Aorta (tissue), 5 donors: Measurements from ENCODE around the gene CALY. TPM values are rescaled to one million over a fixed set of nuclear protein-coding genes. Genes with fewer than 3 reads are reported as not detected.
A peak's percentile ranks its signal among the peaks of the same experiment; 100 is the strongest.

Experiments used
- ATAC-seq: fragments of 200-7000 bp; cut with Tn5 transposase; one replicate; pipeline ENCODE4 v1.9.1; 2022; ENCODE audit warnings: moderate library complexity; ENCODE audit not compliant: low FRiP score
- DNase-seq, 2 donors: peaks; one replicate each; pipeline ENCODE4 v3.0.0-alpha.2; 2020
- H3K27ac ChIP-seq, 2 donors: one replicate each; pipeline ENCODE4 v1.5.1; 2013; ENCODE audit warnings: low read length in 2 of 2, mild to moderate bottlenecking in 2 of 2, moderate library complexity in 2 of 2, control low read depth in 1 of 2, inconsistent platforms in 1 of 2, low read depth in 1 of 2
- H3K27me3 ChIP-seq, 2 donors: one replicate each; pipeline ENCODE4 v1.6.1; 2013; ENCODE audit warnings: control low read depth in 1 of 2, low read length in 1 of 2, mild to moderate bottlenecking in 1 of 2, moderate library complexity in 1 of 2; ENCODE audit not compliant: insufficient read depth in 2 of 2, control insufficient read depth in 1 of 2
- H3K36me3 ChIP-seq, 2 donors: one replicate each; pipeline ENCODE4 v1.6.1; 2013; ENCODE audit warnings: control low read depth in 1 of 2, low read length in 1 of 2, mild to moderate bottlenecking in 1 of 2; ENCODE audit not compliant: insufficient read depth in 2 of 2, control insufficient read depth in 1 of 2
- H3K4me1 ChIP-seq, 2 donors: one replicate each; pipeline ENCODE4 v1.6.1; 2013; ENCODE audit warnings: low read length in 2 of 2, control low read depth in 1 of 2, mild to moderate bottlenecking in 1 of 2, moderate library complexity in 1 of 2; ENCODE audit not compliant: insufficient read depth in 2 of 2, control insufficient read depth in 1 of 2
- H3K4me3 ChIP-seq, 2 donors: one replicate each; pipeline ENCODE4 v1.5.1; 2013; ENCODE audit warnings: low read length in 2 of 2, control low read depth in 1 of 2, mild to moderate bottlenecking in 1 of 2
- H3K9me3 ChIP-seq: one replicate; pipeline ENCODE4 v1.6.1; 2013; ENCODE audit warnings: mild to moderate bottlenecking, low read length; ENCODE audit not compliant: control insufficient read depth
- WGBS, 2 donors: extraction: QIAGEN DNeasy Blood & Tissue Kit; methylation state at CpG; one replicate each; pipeline ENCODE4 v1.1.7; 2013; 5-methylcytosine and 5-hydroxymethylcytosine counted together
- intact Hi-C, 2 donors: fragments of 100-400 bp; cut with DNase I; formaldehyde crosslinking; loops; one replicate each; pipeline versions ENCODE4 v1.14.2 to v1.15.0; 2022
- polyA plus RNA-seq, 2 donors: library from polyadenylated mRNA; stranded (reverse); fragments of 200-250 nt; gene quantifications; one replicate each; pipeline ENCODE4 v1.2.3, GENCODE V29; 2013
- total RNA-seq, 2 donors: library from RNA; stranded (reverse); fragmentation: NEBNext Ultra II Directional; extraction: Animal tissue kit (Norgen Biotek cat#: 25700); gene quantifications; one replicate each; pipeline ENCODE4 v1.2.1, GENCODE V29; 2021
- donor health status: healthy with polysubstance abuse.
- donor health status: Bipolar disorder and iron deficiency.
- donor health status: DM: no; HTN: no; CAD: no.
- donor health status: DM: no; HTN: no; CAD: no.
- donor health status: DM: yes; HTN: yes; CAD: no.

Gene CALY
- total and polyA plus RNA-seq, 4 donors, result not detected

DNA sequence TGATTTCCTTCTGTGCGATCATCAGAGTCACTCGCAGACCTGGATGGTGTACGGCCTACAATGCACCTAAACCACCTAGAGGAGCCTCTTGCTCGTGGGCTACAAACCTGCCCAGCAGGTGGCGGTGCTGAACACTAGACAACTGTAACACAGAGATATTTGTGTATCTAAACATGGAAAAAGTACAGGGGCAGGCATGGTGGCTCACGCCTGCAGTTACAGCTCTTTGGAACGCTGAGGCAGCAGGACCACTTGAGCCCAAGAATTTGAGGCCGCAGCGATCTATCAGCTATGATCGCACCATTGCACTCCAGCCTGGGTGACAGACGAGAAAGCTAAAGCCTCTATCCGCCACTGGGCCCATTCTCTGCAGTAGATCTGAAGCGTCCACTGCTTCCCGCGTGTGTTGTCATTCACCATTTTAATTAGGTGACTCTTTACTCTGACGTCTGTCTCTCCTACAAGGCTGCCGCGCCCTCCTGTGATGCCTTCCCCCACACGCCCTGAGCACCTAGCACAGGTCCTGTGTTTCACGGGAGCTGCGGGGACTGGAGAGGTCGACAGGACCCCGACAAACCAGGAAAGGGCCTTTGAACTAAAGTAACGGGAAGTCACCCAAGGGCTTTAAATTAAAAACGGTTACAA is 28.8 kb downstream of the CALY start:
- Histone ChIP-seq H3K9me3 (no peaks in the 10 kb centered on the region), H3K27me3 (no peaks in the 10 kb centered on the region), H3K4me3 (peak overlapping the region; percentile 65 to 86), H3K4me1 (no peaks in the 10 kb centered on the region), H3K27ac (no peak overlapping the region), H3K36me3 (peaks cover 0 to 2% of the 10 kb centered on the region in 2 donors)
- peak; percentile 80 to 83 for DNase-seq
- intact Hi-C loops, result loop anchor here in 1 of 2 donors (2.0 to 5.0 kb wide), 2 partner anchors 45 to 69 kb away; partner anchors contain the start of gene PAOX
- ATAC-seq, result no peak
- 8 to 10% methylated on average over 25 of the region's 25 CpGs for WGBS, 2 donors

DNA sequence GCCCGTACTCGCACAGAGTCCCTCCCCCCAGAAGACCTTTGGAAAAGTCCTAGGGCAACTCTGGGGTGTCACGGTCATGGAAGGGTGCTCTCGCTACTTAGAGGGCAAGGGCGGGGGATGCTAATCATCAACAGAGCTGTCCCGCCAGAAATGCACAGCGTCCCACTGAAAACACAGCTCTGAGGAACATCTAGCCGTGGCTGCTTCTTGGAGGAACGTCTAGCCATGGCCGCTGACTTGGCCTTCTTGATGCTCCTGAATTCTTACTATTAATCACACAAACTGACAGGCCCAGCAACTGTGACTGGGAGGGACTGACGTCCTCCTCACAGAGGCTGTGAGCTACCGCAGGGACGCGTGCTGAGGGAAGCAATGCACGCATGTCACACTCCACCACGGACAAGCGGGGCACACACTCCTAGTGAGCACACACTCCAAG is 29.7 kb downstream of the CALY start:
- DNase-seq (peak in 1 of 2 donors; percentile 46), ATAC-seq (no peak)
- H3K27ac ChIP-seq, result no peak overlapping the region
- intact Hi-C loops, result loop anchor here in 1 of 2 donors (5.0 kb wide), 1 partner anchor 70 kb away; the partner anchor contains the start of gene PAOX
- no peaks in the 10 kb centered on the region for H3K9me3 ChIP-seq
- WGBS, 2 donors, result 84% methylated on average over 17 of the region's 17 CpGs
- no peaks in the 10 kb centered on the region for H3K4me1 ChIP-seq
- peaks cover 0 to 2% of the 10 kb centered on the region in 2 donors for H3K36me3 ChIP-seq
- H3K27me3 ChIP-seq, result no peaks in the 10 kb centered on the region
- no peak overlapping the region for H3K4me3 ChIP-seq

DNA sequence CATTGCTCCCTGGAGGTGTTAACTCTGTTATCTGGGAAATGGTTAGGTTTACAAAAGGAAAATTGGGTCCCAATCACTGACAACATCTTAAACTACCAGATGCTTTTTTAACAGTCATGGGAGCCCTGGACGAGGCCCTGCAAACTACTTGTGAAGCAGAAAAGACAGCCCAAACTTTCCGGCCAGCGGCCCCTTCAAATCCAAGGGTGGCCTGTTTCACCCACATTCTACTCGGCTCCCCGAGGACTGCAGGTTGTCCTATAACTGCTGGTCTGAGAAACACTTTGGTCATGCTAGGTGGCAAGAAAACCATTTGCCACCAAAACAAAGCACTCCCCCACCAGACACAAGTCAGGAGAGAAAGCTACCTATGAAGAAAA is 30.6 kb downstream of the CALY start:
- H3K4me1 ChIP-seq, result no peaks in the 10 kb centered on the region
- no peak overlapping the region for H3K27ac ChIP-seq
- DNase-seq (no peak), ATAC-seq (no peak)
- intact Hi-C loops, result loop anchor here in 1 of 2 donors (5.0 kb wide), 1 partner anchor 71 kb away; the partner anchor contains the start of gene PAOX
- no peaks in the 10 kb centered on the region for H3K36me3 ChIP-seq
- no peaks in the 10 kb centered on the region for H3K9me3 ChIP-seq
- H3K27me3 ChIP-seq, result no peaks in the 10 kb centered on the region
- no peak overlapping the region for H3K4me3 ChIP-seq
- 86 to 90% methylated on average over 5 of the region's 5 CpGs for WGBS, 2 donors

DNA sequence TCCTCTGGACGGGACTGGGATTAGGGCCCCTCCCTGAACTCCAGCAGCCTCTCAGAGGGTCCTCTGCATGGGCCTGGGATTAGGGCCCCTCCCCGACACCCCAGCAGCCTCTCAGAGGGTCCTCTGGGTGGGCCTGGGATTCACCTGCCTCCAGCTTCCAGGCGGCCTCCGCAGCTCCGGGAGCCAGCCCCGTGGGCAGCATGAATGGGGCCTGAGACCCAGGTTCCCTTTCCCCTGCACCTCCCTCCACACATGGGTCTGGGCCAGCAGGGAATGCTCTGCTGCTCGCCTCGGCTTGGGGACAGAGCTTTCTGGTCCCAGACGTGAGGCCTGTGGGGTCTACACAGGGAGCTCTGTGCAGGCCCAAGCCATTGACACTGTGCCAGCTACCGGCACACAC is 33.5 kb downstream of the CALY start:
- no peak overlapping the region for H3K27ac ChIP-seq
- peaks cover 0 to 11% of the 10 kb centered on the region in 2 donors for H3K36me3 ChIP-seq
- DNase-seq (no peak), ATAC-seq (no peak)
- 75 to 82% methylated on average over 10 of the region's 10 CpGs for WGBS, 2 donors
- H3K9me3 ChIP-seq, result no peaks in the 10 kb centered on the region
- H3K27me3 ChIP-seq, result no peaks in the 10 kb centered on the region
- no peaks in the 10 kb centered on the region for H3K4me1 ChIP-seq
- no peak overlapping the region for H3K4me3 ChIP-seq
- intact Hi-C loops, result no loop called here

DNA sequence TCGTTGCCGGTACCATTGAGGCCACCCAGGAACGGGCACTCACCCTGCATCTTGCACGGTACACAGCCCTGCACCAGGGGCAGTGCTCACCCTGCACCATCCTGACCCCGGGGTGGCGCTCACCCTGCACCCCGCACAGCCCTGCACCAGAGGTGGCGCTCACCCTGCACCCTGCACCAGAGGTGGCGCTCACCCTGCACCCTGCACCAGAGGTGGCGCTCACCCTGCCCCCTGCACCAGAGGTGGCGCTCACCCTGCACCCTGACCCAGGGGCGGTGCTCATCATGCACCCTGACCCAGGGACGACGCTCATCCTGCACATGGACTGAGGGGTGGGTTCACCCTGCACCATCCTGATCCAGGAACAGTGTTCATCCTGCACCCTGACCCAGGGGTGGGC is 34.5 kb downstream of the CALY start:
- no peak overlapping the region for H3K4me3 ChIP-seq
- no peak overlapping the region for H3K27ac ChIP-seq
- intact Hi-C loops, result no loop called here
- ATAC-seq, result no peak
- peaks cover 0 to 11% of the 10 kb centered on the region in 2 donors for H3K36me3 ChIP-seq
- H3K27me3 ChIP-seq, result no peaks in the 10 kb centered on the region
- peak in 1 of 2 donors; percentile 45 for DNase-seq
- WGBS, 2 donors, result 96% methylated on average over 13 to 14 of the region's 14 CpGs
- no peaks in the 10 kb centered on the region for H3K4me1 ChIP-seq
- H3K9me3 ChIP-seq, result no peaks in the 10 kb centered on the region

DNA sequence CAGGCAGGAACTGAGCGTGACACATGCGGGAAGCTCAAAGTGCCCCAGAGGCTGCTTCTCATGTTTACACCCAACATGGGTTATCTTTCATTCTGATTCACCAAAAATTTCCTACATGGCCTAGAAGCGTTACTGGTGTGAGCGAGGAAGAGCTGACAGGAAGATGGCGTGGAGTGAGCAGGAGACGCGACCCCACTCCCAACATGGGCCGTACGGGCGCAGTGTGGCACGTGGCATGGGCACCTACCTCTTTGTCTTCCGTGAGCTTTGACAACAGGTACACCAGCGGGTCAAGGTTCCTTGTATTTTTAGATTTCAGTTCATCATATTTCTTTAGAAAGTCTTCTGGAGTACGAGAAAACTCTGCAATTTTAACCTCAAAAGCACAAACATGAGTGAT is 37.0 kb downstream of the CALY start:
- Histone ChIP-seq H3K9me3 (no peaks in the 10 kb centered on the region), H3K27ac (no peak overlapping the region), H3K4me3 (no peak overlapping the region), H3K4me1 (no peaks in the 10 kb centered on the region), H3K36me3 (peaks cover 0 to 19% of the 10 kb centered on the region in 2 donors), H3K27me3 (no peaks in the 10 kb centered on the region)
- intact Hi-C loops, result no loop called here
- DNase-seq (no peak), ATAC-seq (no peak)
- 91 to 94% methylated on average over 14 of the region's 14 CpGs for WGBS, 2 donors

DNA sequence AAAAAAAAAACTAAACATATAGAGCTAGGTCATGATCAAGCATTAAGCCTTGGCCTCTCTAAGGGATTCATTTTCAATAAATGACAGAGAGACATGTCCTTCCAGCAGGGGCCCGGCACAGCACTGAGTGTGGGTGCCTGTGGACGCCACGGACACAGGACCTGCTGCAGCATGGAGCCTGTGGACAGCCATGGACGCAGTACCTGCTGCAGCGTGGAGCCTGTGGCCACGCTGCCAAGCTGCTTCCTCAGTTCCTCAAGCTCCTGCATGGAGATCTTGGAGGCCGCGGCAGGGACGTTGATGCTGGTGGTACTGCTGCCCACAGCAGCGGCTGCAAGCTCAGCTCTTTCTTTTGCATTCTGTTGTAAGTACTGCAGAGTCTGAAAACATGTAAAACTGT is 37.5 kb downstream of the CALY start:
- no peaks in the 10 kb centered on the region for H3K9me3 ChIP-seq
- WGBS, 2 donors, result 91 to 93% methylated on average over 10 of the region's 10 CpGs
- H3K4me3 ChIP-seq, result no peak overlapping the region
- no peaks in the 10 kb centered on the region for H3K27me3 ChIP-seq
- H3K27ac ChIP-seq, result no peak overlapping the region
- H3K4me1 ChIP-seq, result no peaks in the 10 kb centered on the region
- intact Hi-C loops, result no loop called here
- DNase-seq (no peak), ATAC-seq (no peak)
- H3K36me3 ChIP-seq, result peaks cover 0 to 19% of the 10 kb centered on the region in 2 donors

DNA sequence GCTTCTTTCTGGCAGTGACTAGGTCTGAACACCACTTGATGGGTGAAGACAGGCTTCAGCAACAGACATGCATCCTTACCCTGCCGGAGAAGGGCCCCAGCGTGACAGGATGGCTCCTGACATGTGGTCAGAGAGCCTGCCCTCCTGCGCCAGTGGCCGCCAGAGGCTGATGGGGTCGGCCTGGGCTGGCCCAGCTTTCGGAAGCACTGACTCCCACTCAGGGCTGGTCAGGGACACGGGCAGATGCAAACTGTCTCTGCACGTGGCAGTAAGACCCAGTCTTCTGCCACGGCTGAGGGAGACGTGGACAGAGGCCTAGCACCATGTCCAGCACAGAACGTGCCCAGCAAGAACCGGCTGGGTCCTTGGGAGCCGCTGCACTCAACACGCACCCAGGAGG is 38.2 kb downstream of the CALY start:
- intact Hi-C loops, result no loop called here
- DNase-seq, result peak in 1 of 2 donors; percentile 35
- H3K36me3 ChIP-seq, result peaks cover 0 to 22% of the 10 kb centered on the region in 2 donors

DNA sequence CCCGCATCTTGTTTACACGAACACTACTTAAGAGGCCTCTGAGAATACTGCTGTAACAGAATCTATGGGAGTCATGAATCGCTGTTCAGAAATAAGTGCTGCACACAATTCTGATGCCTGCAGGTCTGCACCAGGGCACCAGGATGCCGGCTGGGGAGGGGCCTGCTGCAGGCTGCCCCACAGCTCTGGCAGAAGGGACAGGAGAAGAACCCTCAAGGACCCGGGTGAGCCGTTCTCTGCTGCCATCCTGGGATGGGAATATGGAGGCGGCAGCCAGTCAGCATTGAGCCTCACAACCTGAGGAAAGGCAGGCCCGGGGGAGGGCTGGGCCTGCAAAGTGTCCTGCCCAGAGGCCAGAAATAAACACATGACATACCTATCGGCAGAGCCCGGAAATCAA is 39.2 kb downstream of the CALY start:
- DNase-seq, result peak in 1 of 2 donors; percentile 36
- no peak for ATAC-seq
- Histone ChIP-seq H3K9me3 (no peaks in the 10 kb centered on the region), H3K27ac (no peak overlapping the region), H3K4me3 (no peak overlapping the region), H3K4me1 (no peaks in the 10 kb centered on the region), H3K27me3 (no peaks in the 10 kb centered on the region), H3K36me3 (peaks cover 0 to 24% of the 10 kb centered on the region in 2 donors)
- WGBS, 2 donors, result 93 to 95% methylated on average over 10 of the region's 10 CpGs
- intact Hi-C loops, result no loop called here

More for the DNA sequence above, 38.2 kb downstream of the CALY start:
- H3K27ac ChIP-seq, result no peak overlapping the region
- H3K9me3 ChIP-seq, result no peaks in the 10 kb centered on the region
- H3K27me3 ChIP-seq, result no peaks in the 10 kb centered on the region
- no peak for ATAC-seq
- no peaks in the 10 kb centered on the region for H3K4me1 ChIP-seq
- WGBS, 2 donors, result 91 to 92% methylated on average over 14 of the region's 14 CpGs
- no peak overlapping the region for H3K4me3 ChIP-seq
